ENCODE measurements around the gene ZSCAN22.

Gene ZSCAN22

DNA sequence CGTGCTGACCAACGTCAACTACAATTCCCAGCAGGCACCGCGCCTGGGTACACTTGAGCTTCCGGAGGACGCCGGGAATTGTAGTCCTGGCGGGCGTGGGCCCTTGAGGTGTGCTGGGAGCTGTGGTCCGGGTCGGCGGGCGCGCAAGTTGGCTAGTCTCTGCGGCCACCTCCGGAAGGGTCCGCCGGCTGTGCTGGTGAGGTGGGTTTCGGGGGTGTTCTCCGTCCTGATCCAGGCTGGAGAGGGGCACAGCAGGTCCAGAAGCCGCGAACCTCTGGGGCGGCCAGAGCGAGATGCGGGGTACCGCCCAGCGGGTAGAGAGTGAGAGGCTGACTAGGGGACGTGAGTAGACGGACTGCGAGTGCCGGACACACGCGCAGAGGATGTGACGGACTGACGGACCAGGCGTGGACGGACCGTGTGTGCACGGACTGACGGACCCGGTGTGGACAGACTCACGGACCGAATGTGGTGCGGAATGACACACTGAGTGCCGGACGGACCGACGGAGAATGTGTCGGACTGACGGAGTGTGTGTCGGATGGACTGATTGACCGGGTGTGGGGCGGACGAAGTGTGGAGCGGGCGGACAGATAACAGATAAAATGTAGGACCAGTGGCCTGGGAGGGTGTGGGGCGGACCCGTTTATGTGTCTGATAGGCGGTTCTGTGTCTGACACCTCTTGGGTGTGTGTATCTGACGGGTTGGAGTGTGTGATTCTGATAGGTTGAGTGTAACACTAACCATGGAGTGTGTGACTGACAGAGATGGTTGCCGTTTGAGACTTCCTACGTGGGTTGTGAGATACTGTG, at the start of gene ZSCAN22:
ZSCAN22 (plus strand) TSS at position 81 of the 813 bp plus-strand sequence. CDS start 7,809 bp downstream, outside the sequence.
- peak; percentile 65 to 99 (median 96) for DNase-seq

DNA sequence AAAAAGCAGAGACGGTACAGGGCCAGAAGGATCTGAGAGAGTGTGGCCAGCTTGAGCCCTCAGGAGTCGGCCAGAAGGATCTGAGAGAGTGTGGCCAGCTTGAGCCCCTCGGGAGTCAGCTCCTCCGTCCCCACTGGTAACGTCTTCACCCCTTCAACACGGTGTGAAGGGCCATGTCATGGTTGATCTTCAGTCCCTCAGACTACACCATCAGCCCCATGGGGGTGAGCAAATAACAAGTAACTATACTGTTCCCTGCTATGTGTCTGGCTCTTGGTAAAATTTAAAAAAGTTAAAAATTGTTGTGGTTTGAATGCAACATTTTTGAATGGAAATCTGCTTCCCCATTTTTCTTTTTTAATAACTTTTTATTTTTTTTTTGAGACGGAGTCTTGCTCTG, 49.6 kb upstream of the ZSCAN22 start:
- no peak for DNase-seq

DNA sequence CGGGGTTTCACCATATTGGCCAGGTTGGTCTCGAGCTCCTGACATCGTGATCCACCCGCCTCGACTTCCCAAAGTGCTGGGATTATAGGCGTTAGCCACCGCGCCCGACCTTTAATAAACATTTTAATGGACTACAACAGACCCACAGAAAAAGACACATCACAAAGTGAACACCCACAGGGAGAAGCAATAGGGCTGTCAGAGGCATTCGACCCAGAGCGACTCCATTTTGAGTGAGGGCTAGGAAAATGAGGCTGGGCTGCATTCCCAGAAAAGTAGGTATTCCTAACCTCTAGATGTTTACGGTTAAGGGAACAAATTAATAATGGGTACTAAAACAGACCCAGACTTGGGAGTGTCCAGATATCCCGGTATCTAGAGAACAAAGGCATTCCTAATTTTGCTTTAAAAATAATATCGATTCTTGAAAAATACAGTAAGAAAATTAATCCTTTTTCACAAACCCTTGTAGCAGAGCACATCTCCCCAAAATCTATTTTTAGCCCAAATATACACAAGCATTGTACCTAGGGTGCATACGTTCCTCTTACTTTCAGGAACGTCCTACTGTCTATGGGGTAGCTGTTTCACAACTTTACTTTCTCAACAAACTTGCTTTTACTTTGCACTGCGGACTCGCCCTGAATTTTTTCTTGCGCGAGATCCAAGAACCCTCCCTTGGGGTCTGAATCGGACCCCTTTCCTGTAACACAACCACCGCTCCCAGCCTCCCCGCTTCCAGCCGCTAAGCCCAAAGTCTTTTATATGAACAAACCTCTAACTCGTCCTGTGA, 48.9 kb upstream of the ZSCAN22 start:
- DNase-seq, result no peak

DNA sequence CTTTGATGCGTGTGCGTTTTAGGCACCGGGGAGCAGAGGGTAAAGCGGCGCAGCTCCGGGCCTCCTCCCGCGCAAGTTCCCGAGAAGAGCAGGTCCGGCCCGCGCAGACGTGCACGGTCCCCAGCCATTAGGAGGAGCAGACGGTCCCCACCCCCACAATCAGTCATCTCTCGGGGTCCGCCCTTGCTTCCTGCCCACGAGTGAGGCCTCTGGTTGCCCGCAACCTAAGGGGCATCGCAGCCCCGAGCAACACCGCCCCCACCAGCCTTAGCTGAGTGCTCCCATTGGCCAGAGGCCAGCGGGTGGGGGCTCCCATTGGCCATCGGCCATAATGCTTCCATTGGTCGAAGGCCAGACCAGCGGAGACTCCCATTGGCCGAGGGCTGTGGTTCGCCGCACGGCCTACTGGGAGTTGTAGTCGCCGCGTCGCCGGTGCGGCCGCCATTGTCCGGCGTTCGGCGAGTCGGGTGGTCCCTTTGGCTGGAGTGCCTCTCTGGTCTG, 48.2 kb upstream of the ZSCAN22 start, which contains the start of gene ZNF8:
ZNF8 (plus strand) TSS at position 415 of the 501 bp plus-strand sequence. CDS start 127 bp downstream, outside the sequence.
- peak; percentile 80 to 98 (median 94) for DNase-seq

DNA sequence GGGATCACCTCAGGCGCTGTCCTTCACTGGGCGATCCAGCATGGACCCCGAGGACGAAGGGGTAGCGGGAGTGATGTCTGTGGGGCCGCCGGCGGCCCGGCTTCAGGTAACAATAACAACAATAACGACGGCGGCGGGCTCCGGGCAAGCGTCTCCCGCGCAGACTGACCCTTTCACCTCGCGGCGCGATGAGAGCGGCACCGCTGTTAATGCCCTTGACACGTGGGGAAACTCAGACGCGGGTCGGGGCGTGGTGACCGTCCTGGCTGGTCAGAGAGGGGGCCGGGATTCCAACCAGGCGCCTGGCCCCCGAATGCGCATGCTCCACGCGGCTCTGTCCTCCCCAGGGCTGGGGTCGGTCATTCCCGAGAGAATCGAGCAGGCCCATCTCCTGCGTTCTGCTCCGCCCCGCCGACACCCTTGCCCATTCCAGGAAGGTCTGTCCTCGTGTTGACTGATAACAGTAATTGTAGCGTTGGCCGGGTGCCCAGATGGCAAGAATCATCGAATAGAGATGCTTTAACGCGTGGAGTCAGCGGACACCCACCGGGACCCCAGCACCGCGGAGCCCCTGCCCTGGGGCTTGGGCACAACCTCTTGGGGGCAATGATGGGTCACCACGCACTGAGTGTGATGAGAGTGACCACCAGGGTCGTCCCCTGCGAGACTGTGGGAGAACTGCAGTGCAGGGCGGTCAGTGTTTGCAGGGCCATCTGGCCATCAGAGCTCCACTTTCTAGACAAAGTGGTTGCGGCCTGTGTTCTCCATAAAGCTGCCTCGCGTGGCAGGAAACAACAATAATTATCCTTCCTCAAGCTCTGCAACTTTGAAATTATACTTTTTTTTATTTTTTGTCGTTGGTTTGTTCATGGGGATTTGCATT, 47.5 kb upstream of the ZSCAN22 start:
- DNase-seq, result peak in 44 of 56 donors; percentile 11 to 84 (median 65)

DNA sequence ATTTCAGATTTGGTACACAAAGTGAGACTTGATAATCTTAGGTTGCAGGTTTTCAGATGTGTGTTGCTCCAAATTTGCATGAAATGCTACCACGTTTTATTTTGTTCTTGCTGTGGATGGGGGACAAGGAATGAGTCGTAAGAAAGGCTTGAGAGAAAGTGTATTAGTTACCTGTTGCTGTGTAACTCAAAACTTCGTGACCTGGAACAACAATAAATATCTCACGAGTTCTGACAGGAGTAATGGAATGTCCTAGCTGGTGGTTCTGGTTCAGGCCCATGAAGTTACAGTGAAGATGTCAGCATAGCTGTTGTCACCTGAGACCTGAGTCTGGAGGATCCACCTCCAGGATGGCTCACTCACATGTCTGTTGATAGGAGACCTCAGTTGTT, 46.9 kb upstream of the ZSCAN22 start:
- DNase-seq, result no peak

DNA sequence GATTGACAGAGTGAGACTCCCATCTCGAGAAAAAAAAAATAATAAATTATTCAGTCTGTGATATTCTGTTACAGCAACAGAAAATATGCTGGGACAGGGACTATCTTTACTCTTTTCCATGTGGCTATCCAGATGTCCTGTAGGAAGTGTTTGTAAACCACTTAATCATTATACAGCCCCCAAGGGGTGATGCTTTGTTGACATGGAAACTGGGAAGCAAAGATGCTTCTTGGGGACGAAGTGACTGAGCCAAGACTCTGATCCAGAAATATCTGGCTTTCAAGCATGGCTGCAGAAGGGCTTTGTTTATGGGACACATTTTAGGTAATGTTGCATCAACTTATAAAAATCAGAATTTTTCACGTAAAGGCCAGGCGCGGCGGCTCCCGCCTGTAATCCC, 42.6 kb upstream of the ZSCAN22 start:
- no peak for DNase-seq

DNA sequence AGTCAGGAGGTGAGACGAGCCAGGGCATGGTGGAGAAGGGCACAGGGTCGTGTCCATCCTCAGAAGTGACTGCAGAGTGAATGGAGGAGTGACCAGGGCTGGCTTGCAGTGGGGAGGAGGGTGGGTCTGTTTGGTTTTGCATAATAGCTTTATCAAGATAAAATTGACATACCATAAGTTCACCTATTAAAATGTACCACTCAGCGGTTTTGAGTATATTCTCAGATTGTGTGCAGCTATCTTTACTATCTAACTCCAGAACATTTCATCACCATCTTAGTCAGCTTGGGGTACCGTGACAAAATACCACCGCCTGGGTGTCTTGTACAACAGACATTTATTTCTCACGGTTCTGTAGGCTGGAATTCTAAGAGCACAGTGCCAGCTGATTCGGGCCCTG, 34.9 kb upstream of the ZSCAN22 start:
- DNase-seq, result no peak

DNA sequence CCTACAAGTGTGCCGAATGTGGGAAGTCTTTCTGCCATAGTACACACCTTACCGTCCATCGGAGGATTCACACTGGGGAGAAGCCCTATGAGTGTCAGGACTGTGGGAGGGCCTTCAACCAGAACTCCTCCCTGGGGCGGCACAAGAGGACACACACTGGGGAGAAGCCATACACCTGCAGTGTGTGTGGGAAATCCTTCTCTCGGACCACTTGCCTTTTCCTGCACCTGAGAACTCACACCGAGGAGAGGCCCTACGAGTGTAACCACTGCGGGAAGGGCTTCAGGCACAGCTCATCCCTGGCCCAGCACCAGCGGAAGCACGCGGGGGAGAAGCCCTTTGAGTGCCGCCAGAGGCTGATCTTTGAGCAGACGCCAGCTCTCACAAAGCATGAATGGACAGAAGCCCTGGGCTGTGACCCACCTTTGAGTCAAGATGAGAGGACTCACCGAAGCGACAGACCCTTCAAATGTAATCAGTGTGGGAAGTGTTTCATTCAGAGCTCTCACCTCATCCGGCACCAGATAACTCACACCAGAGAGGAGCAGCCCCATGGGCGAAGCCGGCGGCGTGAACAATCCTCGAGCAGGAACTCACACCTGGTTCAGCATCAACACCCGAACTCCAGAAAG, 31.9 kb upstream of the ZSCAN22 start:
- DNase-seq, result no peak

DNA sequence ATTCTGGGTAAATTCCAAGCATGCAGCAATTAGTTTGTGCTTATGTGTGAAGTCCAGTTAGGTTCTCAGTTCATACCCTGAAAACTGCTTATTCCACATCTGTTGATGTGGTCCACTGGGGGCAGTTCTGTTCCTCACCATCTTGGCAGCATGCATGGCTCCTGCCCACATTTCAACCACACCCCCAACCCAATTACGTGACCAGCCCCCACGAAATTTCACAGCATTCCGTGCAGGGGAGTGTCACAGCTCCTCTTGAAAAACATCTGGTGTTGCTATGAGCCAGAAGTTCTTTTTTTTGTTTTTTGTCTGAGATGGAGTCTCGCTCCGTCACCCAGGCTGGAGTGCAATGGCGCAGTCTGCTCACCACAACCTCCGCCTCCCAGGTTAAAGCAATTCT, 30.7 kb upstream of the ZSCAN22 start:
- DNase-seq, result no peak

DNA sequence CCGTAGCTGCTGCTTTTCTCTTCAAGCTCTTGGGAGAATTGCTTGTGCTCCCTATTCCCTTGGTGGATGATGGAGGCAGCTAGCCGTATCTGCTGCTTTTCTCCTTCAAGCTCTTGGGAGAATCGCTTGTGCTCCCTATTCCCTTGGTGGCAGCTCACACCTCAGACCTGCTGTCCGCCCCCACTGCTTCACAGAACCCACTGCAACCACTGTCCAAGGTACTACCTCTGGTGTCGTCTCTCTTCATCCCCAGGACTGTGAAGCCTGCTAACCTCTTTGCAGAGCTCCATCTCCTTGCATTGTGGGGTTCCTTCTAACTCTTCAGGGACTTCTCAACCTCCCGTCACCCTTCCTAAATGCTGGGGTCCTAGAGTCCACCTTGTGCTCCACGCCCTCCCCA, 26.2 kb upstream of the ZSCAN22 start:
- DNase-seq, result no peak

DNA sequence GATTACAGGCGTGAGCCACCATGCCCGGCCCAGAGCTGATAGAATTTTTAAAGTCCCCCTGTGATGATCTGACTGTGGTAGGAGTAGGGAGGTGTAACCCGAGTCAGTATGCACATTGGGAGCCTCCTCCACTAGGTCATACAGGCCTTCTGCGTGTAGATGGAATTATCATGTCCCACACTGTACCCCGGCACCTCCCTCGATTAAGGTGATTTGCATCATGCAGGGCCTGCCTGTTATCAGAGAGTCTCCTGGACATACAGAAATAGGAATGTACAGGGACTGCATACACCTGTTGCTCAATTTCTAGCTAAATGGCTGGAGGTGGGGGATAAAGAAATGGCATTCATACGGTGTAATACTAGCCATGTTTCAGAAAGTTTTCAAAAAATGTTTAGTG, 22.5 kb upstream of the ZSCAN22 start:
- no peak for DNase-seq

DNA sequence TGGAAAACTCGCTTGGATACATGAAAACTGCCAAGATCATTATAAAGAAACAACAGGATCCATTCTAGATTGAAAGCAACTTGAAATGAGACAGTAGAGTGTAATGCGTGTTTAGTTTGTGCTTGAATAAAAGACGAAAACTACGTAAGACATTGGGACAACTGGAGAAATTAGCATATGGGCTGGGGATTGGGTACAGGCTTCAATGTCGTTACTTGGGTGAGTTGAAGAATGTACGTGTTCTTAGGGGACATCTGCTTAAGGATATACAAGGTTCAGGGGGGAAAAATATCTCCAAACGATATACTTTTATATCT, 22.1 kb upstream of the ZSCAN22 start:
- no peak for DNase-seq

DNA sequence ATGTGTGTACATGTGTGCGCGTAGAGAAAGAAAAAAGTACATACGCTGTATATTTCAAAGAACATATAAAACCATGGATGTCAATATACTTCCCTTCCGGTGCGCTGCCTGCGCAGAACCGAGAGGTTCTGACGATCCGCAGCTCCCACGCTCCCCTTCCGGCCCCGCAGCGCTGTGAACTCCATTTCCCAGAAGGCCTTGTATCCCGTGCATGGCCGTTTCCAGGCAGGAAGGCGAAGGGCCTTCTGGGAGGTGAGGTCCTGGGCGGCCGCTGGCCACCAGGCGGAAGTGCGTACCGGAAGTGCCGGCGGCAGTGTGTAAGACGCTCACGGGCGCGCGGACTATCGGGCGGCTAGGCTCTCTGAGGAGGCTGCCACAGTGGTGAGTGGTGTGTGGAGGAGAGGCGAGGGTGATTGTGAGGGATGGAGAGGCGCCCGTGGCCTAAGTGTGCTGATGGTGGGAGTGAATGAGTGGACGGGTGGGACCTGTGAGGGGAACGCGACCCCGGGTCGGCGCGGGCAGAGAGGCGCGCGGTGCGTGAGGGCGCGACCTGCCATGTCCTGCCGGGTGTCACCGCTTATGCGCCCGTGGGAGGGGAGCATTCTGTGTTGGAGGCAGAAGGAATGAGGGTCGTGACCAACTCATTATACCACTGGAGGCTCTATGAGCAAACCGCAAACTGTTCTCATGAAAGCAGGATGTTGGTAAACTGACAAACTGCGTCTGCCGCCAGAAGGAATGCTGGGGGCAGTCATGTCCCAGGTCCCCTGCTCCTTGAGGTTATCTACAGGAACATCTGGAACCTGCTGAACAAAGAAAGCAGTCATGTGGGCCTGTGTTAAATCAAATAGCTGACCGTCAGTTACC, 21.5 kb upstream of the ZSCAN22 start, which contains the start of gene ERVK3-1:
ERVK3-1 (plus strand) TSS at position 313 of the 867 bp plus-strand sequence. CDS start 6,792 bp downstream, outside the sequence.
- DNase-seq, result peak; percentile 60 to 98 (median 94)

DNA sequence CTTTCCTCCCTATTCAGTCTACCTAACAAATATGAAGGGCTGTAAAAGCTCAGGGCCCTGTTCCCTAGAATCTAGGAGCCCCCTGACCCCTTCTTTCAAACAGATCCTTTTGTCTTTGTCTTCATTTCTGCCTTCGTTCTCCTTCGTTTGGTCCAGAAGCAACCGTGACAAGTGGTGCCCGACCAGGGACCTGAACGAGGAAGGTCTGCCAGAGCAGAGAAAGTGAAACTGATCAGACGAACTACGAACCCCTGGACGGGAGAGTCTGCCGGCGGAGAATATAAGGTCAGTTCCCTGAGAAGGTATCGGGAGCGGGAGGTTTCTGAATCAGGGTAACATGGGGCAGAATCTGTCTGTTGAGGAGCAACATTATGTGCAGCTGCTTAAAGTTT, 20.9 kb upstream of the ZSCAN22 start:
- DNase-seq, result no peak

DNA sequence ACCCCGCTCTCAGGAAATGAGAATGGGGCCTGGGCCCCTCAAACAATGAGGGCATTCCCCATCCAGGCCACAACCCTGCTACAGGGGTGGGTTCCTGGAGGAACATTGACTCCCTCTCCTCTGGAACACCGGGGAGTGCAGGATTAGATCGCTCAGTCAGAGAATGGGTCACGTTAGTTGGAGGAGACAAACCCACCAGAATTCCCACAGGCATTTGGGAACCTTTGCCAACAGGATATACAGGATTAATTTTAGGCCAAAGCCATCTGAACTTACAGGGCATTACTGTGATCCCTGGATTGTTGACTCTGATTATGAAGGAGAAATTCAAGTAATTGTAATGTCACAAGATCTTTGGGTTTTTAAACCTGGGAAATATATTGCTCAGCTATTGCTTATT, 19.1 kb upstream of the ZSCAN22 start:
- DNase-seq, result no peak

DNA sequence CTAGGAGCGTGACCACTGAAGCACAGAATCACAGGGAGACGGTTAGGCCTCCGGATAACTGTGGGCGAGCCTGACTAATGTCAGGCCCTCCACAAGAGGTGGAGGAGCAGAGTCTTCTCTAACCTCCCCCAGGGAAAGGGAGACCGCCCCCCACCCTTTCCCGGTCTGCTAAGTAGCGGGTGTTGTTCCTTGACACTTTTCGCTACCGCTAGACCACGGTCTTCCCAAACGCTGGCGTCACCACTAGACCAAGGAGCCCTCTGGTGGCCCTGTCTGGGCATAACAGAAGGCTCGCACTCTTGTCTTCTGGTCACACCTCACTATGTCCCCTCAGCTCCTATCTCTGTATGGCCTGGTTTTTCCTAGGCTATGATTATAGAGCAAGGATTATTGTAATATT, 16.1 kb upstream of the ZSCAN22 start:
- peak in 24 of 56 donors; percentile 2 to 51 (median 14) for DNase-seq

DNA sequence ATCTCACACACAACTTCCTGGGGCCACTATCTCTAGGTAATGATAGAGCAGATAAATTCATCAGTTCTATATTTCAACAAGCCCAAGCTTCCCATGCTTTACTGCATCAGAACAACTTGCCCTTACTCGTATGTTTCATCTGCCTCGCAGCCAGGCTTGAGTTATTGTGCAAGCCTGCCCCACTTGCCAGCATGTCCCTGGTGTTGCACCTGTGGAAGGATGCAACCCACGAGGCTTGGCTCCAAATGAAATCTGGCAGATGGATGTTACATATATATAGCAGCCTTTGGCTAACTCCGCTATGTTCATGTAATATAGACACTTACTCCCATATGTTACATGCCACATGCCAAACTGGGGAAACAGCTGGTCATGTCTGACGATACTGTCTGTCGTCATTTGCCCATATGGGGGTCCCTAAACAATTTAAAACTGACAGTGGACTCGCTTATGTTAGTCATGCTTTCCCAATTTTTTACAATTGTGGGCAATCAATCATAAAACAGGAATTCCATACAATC, 15.4 kb upstream of the ZSCAN22 start:
- no peak for DNase-seq

DNA sequence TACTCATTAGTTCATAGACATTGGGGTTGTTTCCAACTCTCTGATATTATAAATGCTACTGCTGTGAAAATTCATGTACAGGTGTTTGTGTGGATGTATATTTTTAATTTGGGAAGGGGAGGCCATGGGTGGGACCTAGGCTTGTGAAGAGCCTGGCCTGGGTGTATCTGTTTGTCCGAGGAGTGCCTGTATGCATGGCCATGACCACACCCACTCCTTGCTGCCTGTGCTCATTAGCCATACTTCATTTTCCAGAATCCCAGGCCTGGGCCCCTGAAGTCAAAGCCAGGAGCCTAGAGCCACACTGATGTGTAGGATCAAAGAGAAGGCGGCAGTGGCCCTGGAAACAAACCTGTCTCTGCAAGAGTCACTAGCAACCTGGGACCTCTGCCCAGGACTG, 11.2 kb upstream of the ZSCAN22 start:
- no peak for DNase-seq
